HepG2 (cell line): ENCODE data around the gene FAM20C. TPM values are rescaled to one million over a fixed set of nuclear protein-coding genes. Genes with fewer than 3 reads are reported as not detected.

Experiments
- ATF7-NPFF ChIP-seq: sonication (generic); formaldehyde crosslinking; IDR thresholded peaks from 2 replicates; pipeline ENCODE4 v1.8.1; 2023; ENCODE audit warnings: mild to moderate bottlenecking, low read depth, missing genetic modification reagents, moderate library complexity
- DPF2 ChIP-seq: sonication (generic); formaldehyde crosslinking; IDR thresholded peaks from 2 replicates; pipeline ENCODE4 v1.4.0; 2020; ENCODE audit warnings: mild to moderate bottlenecking, low read depth, missing genetic modification reagents, borderline replicate concordance
- GZF1 ChIP-seq: sonication (generic); formaldehyde crosslinking; IDR thresholded peaks from 2 replicates; pipeline ENCODE4 v1.5.1; 2020; ENCODE audit warnings: mild to moderate bottlenecking, missing genetic modification reagents
- HOXA3 ChIP-seq: sonication (generic); formaldehyde crosslinking; IDR thresholded peaks from 2 replicates; pipeline ENCODE4 v1.5.0; 2020; ENCODE audit warnings: missing genetic modification reagents
- KDM1A ChIP-seq: IDR thresholded peaks from 2 replicates; pipeline ENCODE4 v1.6.1; 2016; ENCODE audit warnings: missing compliant biosample characterization
- NFE2L1 ChIP-seq: sonication (generic); formaldehyde crosslinking; IDR thresholded peaks from 2 replicates; pipeline ENCODE4 v1.4.0; 2020; ENCODE audit warnings: missing genetic modification reagents, mild to moderate bottlenecking, borderline replicate concordance
- POLR2A ChIP-seq, 2 experiments: IDR thresholded peaks; 2 replicates each; pipeline ENCODE4 v1.6.1; 2011; ENCODE audit warnings: low read depth in 2 of 2, low read length in 2 of 2, mild to moderate bottlenecking in 1 of 2, moderate library complexity in 1 of 2; ENCODE audit not compliant: insufficient read depth in 1 of 2
- RBFOX2 ChIP-seq: fragments of 200-400 bp; formaldehyde crosslinking; IDR thresholded peaks from 2 replicates; pipeline ENCODE4 v1.6.1; 2017; ENCODE audit warnings: low read depth, mild to moderate bottlenecking, low read length
- RBM39 ChIP-seq: fragments of 200-400 bp; formaldehyde crosslinking; IDR thresholded peaks from one replicate; pipeline ENCODE4 v1.6.1; 2018; ENCODE audit warnings: antibody characterized with exemption, mild to moderate bottlenecking, low read depth, low read length; ENCODE audit not compliant: poor library complexity, severe bottlenecking
- RXRA ChIP-seq: sonication (generic); formaldehyde crosslinking; IDR thresholded peaks from 2 replicates; pipeline ENCODE4 v1.5.1; 2020; ENCODE audit warnings: missing genetic modification reagents
- SMAD3 ChIP-seq: sonication (generic); formaldehyde crosslinking; IDR thresholded peaks from 2 replicates; pipeline ENCODE4 v1.4.0; 2020; ENCODE audit warnings: missing genetic modification reagents
- SRSF4 ChIP-seq: fragments of 200-400 bp; formaldehyde crosslinking; IDR thresholded peaks from one replicate; pipeline ENCODE4 v1.6.1; 2018; ENCODE audit warnings: mild to moderate bottlenecking, low read depth, low read length, moderate library complexity; ENCODE audit not compliant: poor library complexity, severe bottlenecking
- TBX3 ChIP-seq: fragments of 450-650 bp; IDR thresholded peaks from 2 replicates; pipeline ENCODE4 v1.6.1; 2017; ENCODE audit warnings: antibody characterized with exemption, mild to moderate bottlenecking, inconsistent platforms, borderline replicate concordance
- ZFP37 ChIP-seq: sonication (generic); formaldehyde crosslinking; IDR thresholded peaks from 2 replicates; pipeline ENCODE4 v1.4.0; 2020; ENCODE audit warnings: missing genetic modification reagents, borderline replicate concordance
- ZNF235 ChIP-seq: sonication (generic); formaldehyde crosslinking; IDR thresholded peaks from 2 replicates; pipeline ENCODE4 v1.8.1; 2023; ENCODE audit warnings: mild to moderate bottlenecking, missing genetic modification reagents, borderline replicate concordance
- ZNF383 ChIP-seq: sonication (generic); formaldehyde crosslinking; IDR thresholded peaks from 2 replicates; pipeline ENCODE4 v1.4.0; 2020; ENCODE audit warnings: missing genetic modification reagents, mild to moderate bottlenecking, borderline replicate concordance
- ZNF44 ChIP-seq: sonication (generic); formaldehyde crosslinking; IDR thresholded peaks from 2 replicates; pipeline ENCODE4 v1.5.1; 2020; ENCODE audit warnings: mild to moderate bottlenecking, missing genetic modification reagents
- ZNF441 ChIP-seq: sonication (generic); formaldehyde crosslinking; IDR thresholded peaks from 2 replicates; pipeline ENCODE4 v1.7.0; 2021; ENCODE audit warnings: missing genetic modification reagents, borderline replicate concordance
- ZNF547 ChIP-seq: sonication (generic); formaldehyde crosslinking; IDR thresholded peaks from 2 replicates; pipeline ENCODE4 v1.5.1; 2020; ENCODE audit warnings: mild to moderate bottlenecking, missing genetic modification reagents
- ZNF605 ChIP-seq: sonication (generic); formaldehyde crosslinking; IDR thresholded peaks from 2 replicates; pipeline ENCODE4 v1.8.0; 2022; ENCODE audit warnings: mild to moderate bottlenecking, missing genetic modification reagents
- ZSCAN20 ChIP-seq: sonication (generic); formaldehyde crosslinking; IDR thresholded peaks from 2 replicates; pipeline ENCODE4 v1.4.0; 2020; ENCODE audit warnings: missing genetic modification reagents, mild to moderate bottlenecking, borderline replicate concordance
- ZSCAN21 ChIP-seq: sonication (generic); formaldehyde crosslinking; IDR thresholded peaks from 2 replicates; pipeline ENCODE4 v1.8.0; 2022; ENCODE audit warnings: mild to moderate bottlenecking, missing genetic modification reagents, moderate library complexity, borderline replicate concordance
- polyA plus RNA-seq, 8 experiments: library from polyadenylated mRNA; depleted of rRNA in 3 of 8; stranded (reverse) in 7 of 8; unstranded in 1 of 8; fragments of >200 nt; fragmentation: Illumina TruSeq in 4 of 8; extraction: Trizol in 4 of 8; gene quantifications; 2 replicates each; pipeline versions ENCODE4 v1.2.1 to v1.2.3, GENCODE V29; 2011 to 2016; ENCODE audit warnings: low read depth in 4 of 8, missing spikeins in 1 of 8, mixed read lengths in 1 of 8; ENCODE audit not compliant: insufficient read depth in 1 of 8
- total RNA-seq, 5 experiments: library from RNA; depleted of rRNA; stranded (reverse); fragments of >200 nt; fragmentation: Illumina TruSeq; extraction: Trizol; gene quantifications; 2 replicates each; pipeline ENCODE4 v1.2.3, GENCODE V29; 2016; ENCODE audit warnings: low read depth in 1 of 5
- TF ChIP-seq, protein P1 (sequence below): sonication (generic); formaldehyde crosslinking; IDR thresholded peaks from 2 replicates; pipeline ENCODE4 v1.8.1; 2023; ENCODE audit warnings: mild to moderate bottlenecking, missing genetic modification reagents, borderline replicate concordance
- TF ChIP-seq, protein P2 (sequence below): IDR thresholded peaks from 2 replicates; pipeline ENCODE4 v1.6.1; 2012; ENCODE audit warnings: inconsistent platforms
- TF ChIP-seq, protein P3 (sequence below): sonication (generic); formaldehyde crosslinking; IDR thresholded peaks from 2 replicates; pipeline ENCODE4 v1.4.0; 2020; ENCODE audit warnings: missing genetic modification reagents
- TF ChIP-seq, protein P4 (sequence below): sonication (generic); formaldehyde crosslinking; IDR thresholded peaks from 2 replicates; pipeline ENCODE4 v1.8.1; 2023; ENCODE audit warnings: mild to moderate bottlenecking, moderate library complexity, missing genetic modification reagents
- TF ChIP-seq, protein P5 (sequence below): sonication (generic); formaldehyde crosslinking; IDR thresholded peaks from 2 replicates; pipeline ENCODE4 v1.5.0; 2020; ENCODE audit warnings: missing genetic modification reagents, mild to moderate bottlenecking, borderline replicate concordance

Gene FAM20C
- total and polyA plus RNA-seq, 2 of the 13 experiments (the other 11 are each of a cell fraction or from before 2014, with no cell fraction given) = 11.9 to 19.9 TPM

DNA sequence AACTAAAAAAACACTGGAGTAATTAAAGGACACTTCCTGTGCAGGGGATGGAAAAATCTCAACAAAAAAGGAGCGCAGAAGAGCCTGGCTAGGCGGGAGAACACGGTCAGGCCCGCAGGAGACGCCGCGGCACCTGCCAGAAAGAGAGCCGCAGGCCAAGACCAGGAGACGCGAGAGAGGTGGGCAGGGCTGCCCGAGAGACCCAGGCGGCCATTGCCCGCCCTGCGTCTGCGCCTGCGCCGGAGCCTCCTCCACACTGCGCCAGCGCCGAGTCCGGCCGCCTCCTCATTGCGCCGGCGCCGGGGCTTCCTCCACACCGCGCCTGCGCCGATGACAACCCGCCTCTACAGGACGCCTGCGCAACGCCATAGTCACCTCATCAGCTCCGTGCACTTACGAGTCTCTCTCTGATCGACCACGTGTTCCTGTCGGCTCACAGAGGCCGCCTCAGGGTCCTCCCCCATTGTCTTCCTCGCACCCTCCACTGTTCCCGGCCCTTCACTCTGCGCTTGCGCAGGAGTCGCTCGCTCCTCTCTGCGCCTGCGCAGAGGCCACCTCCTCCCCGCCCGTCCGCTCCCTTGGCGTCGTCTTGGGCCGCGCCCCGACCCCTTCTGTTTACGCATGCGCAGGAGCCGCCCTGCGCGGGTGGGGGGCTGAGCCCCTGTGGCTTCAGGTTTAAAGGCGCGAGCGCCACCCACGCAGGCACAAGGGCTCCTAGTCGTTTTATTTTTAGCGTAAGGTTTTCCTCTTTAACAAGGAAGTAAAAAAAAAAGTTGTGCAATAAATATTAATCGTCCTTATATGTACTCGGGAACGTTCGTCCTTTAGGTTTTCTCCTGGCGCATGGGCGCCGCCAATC is 43.2 kb upstream of the FAM20C start (continued):
- no peak for TF ChIP-seq ZNF547
- peak in 1 of 2 experiments; percentile 39; a peak in 1 of 4 replicates for TF ChIP-seq POLR2A (IDR thresholded peaks at IDR 0.05; ENCODE audit: insufficient read depth in 1 of 2, low read depth in 2 of 2, low read length in 2 of 2)
- no peak for TF ChIP-seq DPF2
- TF ChIP-seq, protein P1, sequence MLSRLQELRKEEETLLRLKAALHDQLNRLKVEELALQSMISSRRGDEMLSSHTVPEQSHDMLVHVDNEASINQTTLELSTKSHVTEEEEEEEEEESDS (CRISPR knock-in tag) = no peak
- no peak for TF ChIP-seq TBX3
- peak; percentile 65 for TF ChIP-seq RBFOX2
- TF ChIP-seq ZNF441 (CRISPR knock-in tag) = no peak
- TF ChIP-seq ZNF235 (CRISPR knock-in tag) = no peak
- TF ChIP-seq RBM39 = no peak
- TF ChIP-seq NFE2L1 (CRISPR knock-in tag) = no peak
- TF ChIP-seq ZSCAN21 (CRISPR knock-in tag) = no peak
- TF ChIP-seq, protein P2, sequence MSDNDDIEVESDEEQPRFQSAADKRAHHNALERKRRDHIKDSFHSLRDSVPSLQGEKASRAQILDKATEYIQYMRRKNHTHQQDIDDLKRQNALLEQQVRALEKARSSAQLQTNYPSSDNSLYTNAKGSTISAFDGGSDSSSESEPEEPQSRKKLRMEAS = peak; percentile 48; the same call in 1 of the 2 replicates
- TF ChIP-seq ZFP37 (CRISPR knock-in tag) = no peak
- TF ChIP-seq ZSCAN20 = no peak
- TF ChIP-seq ZNF44 (CRISPR knock-in tag) = no peak
- no peak for TF ChIP-seq ATF7-NPFF (CRISPR knock-in tag)
- no peak for TF ChIP-seq KDM1A
- TF ChIP-seq ZNF605 (CRISPR knock-in tag) = no peak
- TF ChIP-seq, protein P3, sequence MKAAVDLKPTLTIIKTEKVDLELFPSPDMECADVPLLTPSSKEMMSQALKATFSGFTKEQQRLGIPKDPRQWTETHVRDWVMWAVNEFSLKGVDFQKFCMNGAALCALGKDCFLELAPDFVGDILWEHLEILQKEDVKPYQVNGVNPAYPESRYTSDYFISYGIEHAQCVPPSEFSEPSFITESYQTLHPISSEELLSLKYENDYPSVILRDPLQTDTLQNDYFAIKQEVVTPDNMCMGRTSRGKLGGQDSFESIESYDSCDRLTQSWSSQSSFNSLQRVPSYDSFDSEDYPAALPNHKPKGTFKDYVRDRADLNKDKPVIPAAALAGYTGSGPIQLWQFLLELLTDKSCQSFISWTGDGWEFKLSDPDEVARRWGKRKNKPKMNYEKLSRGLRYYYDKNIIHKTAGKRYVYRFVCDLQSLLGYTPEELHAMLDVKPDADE (CRISPR knock-in tag) = no peak
- TF ChIP-seq ZNF383 = no peak
- TF ChIP-seq HOXA3 (CRISPR knock-in tag) = peak; percentile 59; the same call in 1 of the 2 replicates
- TF ChIP-seq GZF1 (CRISPR knock-in tag) = no peak
- TF ChIP-seq, protein P4, sequence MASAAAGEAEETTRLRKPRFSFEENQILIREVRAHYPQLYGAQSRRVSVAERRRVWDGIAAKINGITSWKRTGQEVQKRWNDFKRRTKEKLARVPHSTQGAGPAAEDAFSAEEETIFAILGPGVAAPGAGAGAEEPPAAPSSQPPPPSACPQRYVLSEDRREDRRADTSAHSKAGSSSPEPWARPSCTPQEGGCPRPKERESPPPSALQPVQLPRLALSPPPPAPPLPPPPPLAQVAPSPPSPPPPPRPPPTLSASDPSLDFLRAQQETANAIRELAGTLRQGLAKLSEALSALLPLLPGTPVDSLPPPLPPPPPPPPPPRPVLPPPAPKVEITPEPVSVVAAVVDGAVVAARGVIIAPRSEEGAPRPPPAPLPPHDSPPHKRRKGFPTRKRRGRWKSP (CRISPR knock-in tag) = peak; percentile 99
- TF ChIP-seq, protein P5, sequence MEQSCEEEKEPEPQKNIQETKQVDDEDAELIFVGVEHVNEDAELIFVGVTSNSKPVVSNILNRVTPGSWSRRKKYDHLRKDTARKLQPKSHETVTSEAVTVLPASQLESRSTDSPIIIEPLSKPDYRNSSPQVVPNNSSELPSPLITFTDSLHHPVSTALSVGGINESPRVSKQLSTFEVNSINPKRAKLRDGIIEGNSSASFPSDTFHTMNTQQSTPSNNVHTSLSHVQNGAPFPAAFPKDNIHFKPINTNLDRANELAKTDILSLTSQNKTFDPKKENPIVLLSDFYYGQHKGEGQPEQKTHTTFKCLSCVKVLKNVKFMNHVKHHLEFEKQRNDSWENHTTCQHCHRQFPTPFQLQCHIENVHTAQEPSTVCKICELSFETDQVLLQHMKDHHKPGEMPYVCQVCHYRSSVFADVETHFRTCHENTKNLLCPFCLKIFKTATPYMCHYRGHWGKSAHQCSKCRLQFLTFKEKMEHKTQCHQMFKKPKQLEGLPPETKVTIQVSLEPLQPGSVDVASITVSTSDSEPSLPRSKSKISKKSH (CRISPR knock-in tag) = no peak
- TF ChIP-seq SRSF4 = no peak
- no peak for TF ChIP-seq SMAD3 (CRISPR knock-in tag)
- TF ChIP-seq RXRA (CRISPR knock-in tag) = no peak
